GM21423 (cell line): ENCODE data around the gene PI4K2B.
"Not testable (repeated sequence)": the region's sequence is repeated elsewhere in the genome, so short reads cannot be mapped to it uniquely, and the experiment has no call there.

Source experiments
- ATAC-seq: cut with Tn5 transposase; IDR thresholded peaks from one replicate; pipeline ENCODE4 v1.9.1; 2021; ENCODE audit warnings: mild to moderate bottlenecking, moderate library complexity; ENCODE audit not compliant: unreplicated experiment

PI4K2B gene

DNA sequence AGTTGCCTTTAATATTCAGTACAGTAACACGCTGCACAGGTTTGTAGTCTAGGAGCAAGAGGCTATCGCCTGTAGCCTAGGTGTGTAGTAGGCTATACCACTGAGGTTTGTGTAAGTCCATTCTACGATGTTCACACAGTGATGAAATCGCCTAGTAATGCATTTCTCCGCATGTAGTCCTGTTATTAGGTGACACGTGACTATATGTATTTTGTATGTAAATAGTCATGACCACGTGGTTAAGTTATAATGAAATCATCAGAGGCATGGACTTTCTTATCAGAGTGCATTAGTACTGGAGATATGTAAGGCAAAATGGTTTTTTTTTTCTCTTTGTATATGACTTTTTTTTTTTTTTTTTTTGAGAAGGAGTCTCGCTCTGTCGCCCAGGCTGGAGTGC is 68.8 kb downstream of the PI4K2B start:
- no peak for ATAC-seq

DNA sequence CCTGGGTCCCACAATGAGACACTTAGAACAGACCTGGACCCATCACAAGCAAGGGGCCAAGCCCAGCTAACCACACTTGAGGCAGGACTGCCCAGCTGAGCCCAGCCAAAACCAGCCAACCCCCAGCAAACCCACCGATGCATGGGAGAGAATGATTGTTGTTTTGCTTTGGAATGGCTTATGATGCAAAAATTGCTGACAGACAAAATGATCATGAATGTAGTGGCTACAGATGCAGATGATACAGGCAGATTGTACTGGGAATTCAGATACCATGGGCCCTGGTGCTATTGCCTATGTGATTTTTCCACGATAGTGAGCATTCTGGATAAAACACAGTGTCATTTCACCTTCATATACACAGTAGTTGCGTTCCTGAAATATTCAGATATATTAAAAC is 69.7 kb downstream of the PI4K2B start:
- ATAC-seq: no peak

DNA sequence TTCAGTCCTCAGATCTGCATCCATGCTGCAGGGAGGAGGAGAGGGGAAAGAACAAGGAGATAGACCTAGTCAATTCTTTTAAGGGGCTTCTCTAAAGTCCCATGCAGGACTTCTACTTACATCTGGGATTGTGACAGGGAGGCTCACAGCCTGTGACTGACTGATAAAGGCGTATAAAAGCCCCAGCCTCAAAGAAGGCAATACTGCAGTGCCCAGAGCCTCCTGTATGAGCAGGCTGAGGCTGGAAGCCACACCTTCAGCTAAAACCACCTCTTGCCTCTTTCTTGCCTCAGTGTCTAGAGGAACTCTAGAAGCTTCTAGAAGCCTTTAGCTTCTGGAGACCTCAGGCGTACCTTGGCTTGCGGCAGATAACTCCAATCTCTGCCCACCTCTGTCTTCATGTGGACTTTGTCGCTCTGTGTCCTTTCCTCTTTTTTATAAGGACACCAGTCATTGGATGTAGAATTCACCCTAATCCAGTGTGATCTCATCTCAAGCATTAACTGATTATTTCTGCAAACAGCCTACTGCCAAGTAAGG is 72.8 kb downstream of the PI4K2B start:
- ATAC-seq: no peak

DNA sequence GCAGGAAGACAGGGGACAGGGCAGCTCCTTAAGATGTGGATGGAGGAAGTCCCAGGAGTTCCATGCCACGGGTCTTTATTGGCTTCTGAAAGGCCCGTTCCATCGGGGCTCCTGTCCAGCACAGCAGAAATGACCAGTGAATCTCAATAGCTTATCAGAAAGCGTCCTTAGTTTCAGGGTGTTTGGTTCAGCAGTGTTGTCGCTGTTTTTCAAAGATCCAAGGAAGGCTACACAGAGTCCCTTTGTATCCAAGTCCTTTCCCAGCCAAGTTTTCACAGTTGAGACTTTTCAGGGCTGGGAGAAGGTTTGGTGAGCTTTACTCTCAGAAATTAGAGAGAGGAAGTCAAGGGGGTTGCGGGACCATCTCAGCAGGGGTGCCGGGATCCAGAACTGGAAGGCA is 73.8 kb downstream of the PI4K2B start:
- ATAC-seq: no peak

DNA sequence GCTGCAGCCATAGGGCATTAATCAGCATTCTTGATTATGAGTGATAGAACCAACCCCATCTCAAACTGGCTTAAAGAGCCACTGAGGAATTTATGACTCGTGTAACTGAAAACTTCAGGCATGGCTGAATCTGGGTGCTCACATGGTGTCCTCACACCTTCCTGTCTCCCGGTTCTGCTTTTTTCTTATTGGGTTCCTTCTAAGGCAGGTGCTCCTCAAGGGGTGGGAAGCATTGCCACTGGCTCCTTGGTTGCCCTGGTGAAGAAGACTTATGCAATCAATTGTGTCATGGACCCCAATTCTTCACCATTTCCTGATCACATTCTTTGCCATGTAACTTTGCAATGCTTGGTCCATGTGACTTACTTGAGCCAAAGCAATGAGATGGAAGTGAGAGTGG is 74.5 kb downstream of the PI4K2B start:
- ATAC-seq: no peak

DNA sequence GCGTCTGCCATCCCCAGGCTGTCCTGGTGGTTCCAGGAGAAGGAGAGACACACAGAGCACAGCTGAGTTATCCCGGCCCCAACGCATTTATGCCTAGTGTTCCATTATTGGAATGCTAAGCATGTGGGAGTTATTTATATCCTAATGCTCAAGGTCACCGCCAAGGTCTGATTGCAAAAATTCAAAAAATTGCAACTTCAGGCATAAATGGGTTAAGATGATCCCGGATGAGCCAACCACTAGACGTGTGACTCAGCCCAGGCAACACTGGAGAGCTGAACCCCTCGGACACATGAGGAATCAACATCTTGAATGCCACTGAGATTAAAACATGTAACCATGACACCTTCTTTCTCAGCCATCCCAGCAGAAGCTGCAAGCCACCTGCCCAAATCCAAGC is 74.9 kb downstream of the PI4K2B start:
- ATAC-seq: no peak

DNA sequence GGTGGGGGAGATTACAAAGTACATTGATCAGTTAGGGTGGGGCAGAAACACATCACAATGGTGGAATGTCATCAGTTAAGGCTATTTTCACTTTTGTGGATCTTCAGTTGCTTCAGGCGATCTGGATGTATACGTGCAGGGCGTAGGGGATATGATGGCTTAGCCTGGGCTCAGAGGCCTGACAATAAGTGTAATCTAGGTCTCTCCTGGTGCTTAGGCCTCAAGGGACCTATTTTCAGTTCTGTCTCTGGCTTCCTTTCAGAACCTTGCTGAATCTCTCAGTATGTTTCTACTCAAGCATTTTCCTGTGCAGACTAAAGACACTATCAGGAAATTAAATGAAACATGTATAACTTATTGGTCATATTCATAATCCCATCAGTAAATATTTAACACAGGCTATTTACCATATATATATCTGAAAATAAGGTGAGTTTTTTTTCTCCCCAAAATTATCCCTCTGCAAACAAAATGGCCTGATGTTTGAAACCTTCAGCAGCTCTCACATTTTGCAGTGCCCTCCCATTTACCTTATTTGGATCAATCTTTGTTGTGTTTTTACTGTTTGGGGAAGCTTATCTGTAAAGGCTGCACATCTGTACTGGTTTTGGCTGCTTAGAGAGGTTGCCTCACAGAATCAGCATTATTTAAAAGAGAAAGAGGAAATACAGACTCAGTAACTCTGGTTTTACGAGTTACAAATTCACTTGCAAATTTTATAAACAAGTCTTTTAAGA is 76.4 kb downstream of the PI4K2B start:
- peak; percentile 48 for ATAC-seq

DNA sequence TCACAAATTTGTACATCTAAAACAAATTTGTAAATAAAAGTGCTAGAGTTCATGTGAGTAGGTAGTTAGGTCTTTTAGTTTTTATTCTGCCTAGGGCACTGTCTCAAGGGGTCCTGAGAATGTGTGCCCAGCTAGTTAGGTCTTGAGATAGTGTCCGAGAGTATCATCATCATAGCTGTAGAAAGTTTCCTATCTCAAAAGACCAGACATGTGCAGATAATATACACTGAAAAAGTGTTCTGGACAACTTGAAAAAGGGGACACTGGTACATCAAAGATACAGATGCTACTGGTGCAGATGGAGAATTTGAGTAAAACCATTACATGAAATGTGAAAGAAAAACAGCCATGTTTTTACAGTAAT is 77.0 kb downstream of the PI4K2B start:
- no peak for ATAC-seq

DNA sequence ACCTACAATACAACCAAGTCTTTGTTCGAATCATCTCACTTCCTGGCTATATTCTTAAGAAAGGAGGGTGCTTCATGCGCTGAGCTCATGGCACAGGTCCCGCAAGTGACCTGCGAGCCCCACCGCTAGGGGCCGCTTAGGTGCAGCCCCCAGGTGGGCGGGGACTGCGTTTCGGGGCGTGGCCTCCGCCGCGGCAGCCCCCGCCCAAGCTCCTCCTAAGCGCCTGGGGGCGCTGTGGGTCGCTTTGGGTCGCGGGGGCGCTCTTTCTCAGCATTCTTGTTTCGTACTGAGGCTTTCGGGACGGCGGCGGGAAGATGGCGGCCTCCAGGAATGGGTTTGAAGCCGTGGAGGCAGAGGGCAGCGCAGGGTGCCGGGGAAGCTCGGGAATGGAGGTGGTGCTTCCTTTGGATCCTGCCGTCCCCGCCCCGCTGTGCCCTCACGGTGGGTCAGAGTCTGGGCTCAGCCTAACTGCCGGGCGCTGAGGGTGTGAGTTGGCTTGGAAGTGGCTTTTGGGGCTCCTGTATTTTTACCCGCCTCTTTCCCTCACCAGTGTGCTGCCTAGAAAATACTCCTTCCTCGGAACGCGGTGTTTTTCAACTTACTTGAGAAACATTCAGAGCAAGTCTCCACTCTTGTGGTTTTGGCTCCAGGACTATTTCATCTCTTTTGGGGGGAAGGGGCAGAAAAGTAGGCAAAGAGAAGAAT is 78.8 kb downstream of the PI4K2B start, which contains the start of gene ZCCHC4:
TSS of gene ZCCHC4 (plus strand) at position 279 of the 705 bp plus-strand sequence. CDS start at position 315, 36 bp downstream.
- peak; percentile 84 for ATAC-seq

DNA sequence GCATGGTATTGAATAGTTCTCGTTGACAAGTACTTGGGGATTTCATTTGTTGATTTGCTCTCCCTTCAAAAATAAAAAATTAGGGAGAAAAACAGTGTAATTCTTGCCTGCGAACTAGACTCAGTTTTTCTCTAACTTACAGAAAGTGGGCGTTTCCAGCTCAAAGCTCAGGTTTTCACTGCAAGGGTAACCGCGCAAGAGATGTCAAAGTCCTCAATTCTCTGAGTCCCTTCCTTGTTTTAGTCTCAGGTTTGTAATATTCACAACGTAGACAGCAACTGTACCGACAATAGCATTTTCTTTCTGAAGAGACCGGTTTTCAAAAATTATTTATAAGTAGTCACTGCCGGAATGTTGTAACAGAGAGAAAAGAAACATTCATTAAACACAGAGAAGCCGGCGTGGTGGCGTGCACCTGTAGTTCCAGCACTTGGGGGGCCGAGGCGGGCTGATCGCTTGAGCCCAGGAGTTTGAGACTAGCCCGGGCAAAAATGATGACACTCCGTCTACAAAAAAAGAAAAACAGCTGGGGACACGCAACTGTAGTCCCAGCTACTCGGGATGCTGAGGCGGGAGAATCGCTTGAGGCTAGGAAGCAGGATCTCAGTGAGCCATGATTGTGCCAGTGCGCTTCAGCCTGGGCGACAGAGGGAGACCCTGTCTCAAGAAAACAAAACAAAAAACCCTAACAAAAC is 79.5 kb downstream of the PI4K2B start:
- no peak for ATAC-seq

DNA sequence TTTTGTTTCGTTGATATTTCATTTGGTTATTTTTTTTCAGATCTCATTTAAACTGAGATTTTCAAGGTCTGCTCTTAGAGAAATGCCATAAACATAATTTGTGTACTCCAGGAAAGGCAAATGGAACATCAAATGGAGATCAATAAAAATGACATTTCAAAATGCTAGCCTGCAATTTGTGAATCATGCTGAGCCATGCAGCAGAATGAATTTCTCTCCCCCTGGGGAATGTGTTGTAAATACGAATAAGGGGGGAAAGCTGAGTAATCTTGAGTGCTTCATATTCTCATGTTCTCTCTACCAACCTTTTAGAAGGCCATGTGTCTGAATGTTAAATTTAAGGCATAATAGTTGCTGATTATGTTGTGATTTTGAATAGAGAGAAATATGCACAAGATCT is 86.5 kb downstream of the PI4K2B start:
- no peak for ATAC-seq

DNA sequence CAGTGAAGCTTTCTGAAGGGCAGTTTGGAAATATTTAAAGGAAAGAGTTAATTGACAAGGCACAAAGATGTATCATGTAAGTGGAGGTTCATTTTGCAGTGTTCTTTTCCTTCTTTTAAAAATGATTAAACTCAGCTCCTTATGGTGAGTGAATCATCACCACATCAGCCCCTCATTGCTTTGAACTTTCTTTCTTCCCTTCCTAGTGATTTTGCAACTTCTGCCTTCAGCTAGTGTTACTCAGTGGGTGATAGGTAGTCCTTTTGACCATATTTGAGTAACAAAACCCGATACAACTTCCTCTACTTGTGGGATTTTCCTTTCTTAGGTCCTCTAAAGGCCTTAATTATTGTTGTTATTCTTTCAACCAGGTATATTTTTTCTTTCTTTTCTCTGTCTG is 86.9 kb downstream of the PI4K2B start:
- peak; percentile 57 for ATAC-seq

DNA sequence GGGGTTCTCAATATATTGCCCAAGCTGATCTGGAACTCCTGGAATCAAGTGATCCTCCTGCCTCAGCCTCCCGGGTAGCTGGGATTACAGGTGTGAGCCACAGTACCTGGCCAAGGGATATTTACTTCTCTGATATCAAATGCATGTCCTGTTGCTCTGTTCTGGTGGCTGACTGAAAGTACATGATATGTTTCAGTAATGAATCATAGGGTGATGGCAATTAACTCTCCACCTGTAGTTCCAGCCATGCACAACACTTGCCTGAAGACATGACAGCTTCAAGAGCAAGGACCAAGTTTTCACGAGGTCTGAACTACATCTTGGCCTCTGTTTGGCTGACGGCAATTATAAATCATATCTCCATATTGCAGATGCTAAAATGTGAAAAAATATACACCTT is 87.9 kb downstream of the PI4K2B start:
- ATAC-seq: no peak

DNA sequence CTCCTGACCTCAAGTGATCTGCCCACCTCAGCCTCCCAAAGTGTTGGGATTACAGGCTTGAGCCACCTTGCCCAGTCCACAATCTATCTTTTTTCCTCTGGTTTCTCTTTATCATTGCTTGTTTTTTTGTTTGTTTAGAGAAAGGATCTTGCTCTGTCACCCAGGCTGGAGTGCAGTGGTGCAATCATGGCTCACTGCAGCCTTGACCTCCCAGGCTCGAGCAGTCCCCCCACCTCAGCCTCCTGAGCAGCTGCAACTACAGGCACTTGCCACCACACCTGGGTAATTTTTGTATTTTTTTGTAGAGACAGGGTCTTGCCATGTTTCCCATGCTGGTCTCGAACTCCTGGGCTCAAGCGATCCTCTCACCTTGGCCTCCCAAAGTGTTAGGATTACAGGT is 94.6 kb downstream of the PI4K2B start:
- not testable (repeated sequence) for ATAC-seq
